ENCODE measurements around the gene TCN2. TPM values are rescaled to one million over a fixed set of nuclear protein-coding genes. Genes with fewer than 3 reads are reported as not detected.
A peak's percentile ranks its signal among the peaks of the same experiment; 100 is the strongest.
"Not testable (repeated sequence)": the region's sequence is repeated elsewhere in the genome, so short reads cannot be mapped to it uniquely, and the experiment has no call there.

Gene TCN2
- total RNA-seq, 2 experiments from 2014 or later = 0.19 to 0.22 TPM

- Mint-ChIP-seq H3K36me3 (ENCODE audit: low read depth) (peaks cover 64% of the 10 kb centered on the region), H3K27me3 (ENCODE audit: low read depth) (no peaks in the 10 kb centered on the region), H3K27ac (no peak overlapping the region), H3K4me1 (ENCODE audit: low read depth) (no peaks in the 10 kb centered on the region), H3K4me3 (no peak overlapping the region), H3K9me3 (no peaks in the 10 kb centered on the region)
- intact Hi-C loops (cut with micrococcal nuclease) = no loop called here
- DNase-seq = no peak
- CTCF ChIA-PET = no interaction called here
Measured at GRCh38 chr22:30582788-30583545, 24.0 kb upstream of the TCN2 start.

GRCh38 chr22:30584441-30584840 lies 22.5 kb upstream of the TCN2 start:
- Mint-ChIP-seq H3K27me3 (ENCODE audit: low read depth) (no peaks in the 10 kb centered on the region), H3K27ac (no peak overlapping the region), H3K36me3 (ENCODE audit: low read depth) (peaks cover 65% of the 10 kb centered on the region), H3K4me1 (ENCODE audit: low read depth) (no peaks in the 10 kb centered on the region), H3K9me3 (no peaks in the 10 kb centered on the region), H3K4me3 (no peak overlapping the region)
- intact Hi-C loops (cut with micrococcal nuclease) = no loop called here
- CTCF ChIA-PET = no interaction called here
- no peak for DNase-seq

- Mint-ChIP-seq H3K27me3 (ENCODE audit: low read depth) (no peaks in the 10 kb centered on the region), H3K9me3 (no peaks in the 10 kb centered on the region), H3K4me3 (no peak overlapping the region), H3K4me1 (ENCODE audit: low read depth) (peaks cover 11% of the 10 kb centered on the region), H3K27ac (no peak overlapping the region), H3K36me3 (ENCODE audit: low read depth) (peaks cover 52% of the 10 kb centered on the region)
- intact Hi-C loops (cut with micrococcal nuclease) = no loop called here
- no peak for DNase-seq
- CTCF ChIA-PET = no interaction called here
Measured at GRCh38 chr22:30586414-30586813, 20.6 kb upstream of the TCN2 start.

- Mint-ChIP-seq H3K27ac (no peak overlapping the region), H3K36me3 (ENCODE audit: low read depth) (peaks cover 27% of the 10 kb centered on the region), H3K4me1 (ENCODE audit: low read depth) (peaks cover 11% of the 10 kb centered on the region), H3K9me3 (no peaks in the 10 kb centered on the region), H3K4me3 (no peak overlapping the region), H3K27me3 (ENCODE audit: low read depth) (no peaks in the 10 kb centered on the region)
- intact Hi-C loops (cut with micrococcal nuclease) = loop anchor here (1.0 to 5.0 kb wide), 4 partner anchors 154 to 378 kb away; partner anchors contain the start of genes CCDC157, OSM, SF3A1 and TUG1
- DNase-seq = no peak
- CTCF ChIA-PET = interaction anchor here (0.6 to 2.2 kb wide), 7 partner anchors 11 to 443 kb away, joined by 3 to 9 read pairs (median 3); no protein-coding TSS in a partner anchor
Measured at GRCh38 chr22:30591191-30591587, 15.8 kb upstream of the TCN2 start.

- intact Hi-C loops (cut with micrococcal nuclease) = loop anchor here (1.0 to 5.0 kb wide), 7 partner anchors 15 to 378 kb away; partner anchors contain the start of genes CCDC157, OSM, SF3A1 and SLC35E4
- DNase-seq = peak; percentile 96
Measured at GRCh38 chr22:30591588-30592359, 15.2 kb upstream of the TCN2 start, which contains the start of gene PES1. Gene PES1 (minus strand): TSS chr22:30591910. CDS start chr22:30591833, 77 bp downstream.

GRCh38 chr22:30592360-30592713 lies 14.6 kb upstream of the TCN2 start:
- intact Hi-C loops (cut with micrococcal nuclease) = loop anchor here (1.0 to 5.0 kb wide), 6 partner anchors 14 to 325 kb away; partner anchors contain the start of genes CCDC157, OSM, SF3A1 and SLC35E4
- CTCF ChIA-PET = interaction anchor here (0.5 to 1.3 kb wide), 5 partner anchors 12 to 384 kb away, joined by 3 to 4 read pairs (median 3); no protein-coding TSS in a partner anchor
- Mint-ChIP-seq H3K36me3 (ENCODE audit: low read depth) (peaks cover 19% of the 10 kb centered on the region), H3K4me1 (ENCODE audit: low read depth) (peaks cover 11% of the 10 kb centered on the region)
- not testable (repeated sequence) for H3K4me3 Mint-ChIP-seq; H3K9me3 Mint-ChIP-seq; H3K27me3 Mint-ChIP-seq (ENCODE audit: low read depth); DNase-seq; H3K27ac Mint-ChIP-seq

More at GRCh38 chr22:30591588-30592359, 15.2 kb upstream of the TCN2 start, which contains the start of gene PES1:
- CTCF ChIA-PET = interaction anchor here (0.5 to 2.2 kb wide), 9 partner anchors 10 to 443 kb away, joined by 3 to 9 read pairs (median 3); no protein-coding TSS in a partner anchor
- Mint-ChIP-seq H3K36me3 (ENCODE audit: low read depth) (peaks cover 23% of the 10 kb centered on the region), H3K4me3 (no peak within 1 kb of the TSS), H3K27me3 (ENCODE audit: low read depth) (no peaks in the 10 kb centered on the region), H3K9me3 (no peaks in the 10 kb centered on the region), H3K4me1 (ENCODE audit: low read depth) (peaks cover 11% of the 10 kb centered on the region), H3K27ac (no peak within 1 kb of the TSS)

- Mint-ChIP-seq H3K4me1 (ENCODE audit: low read depth) (no peaks in the 10 kb centered on the region), H3K4me3 (no peak overlapping the region), H3K9me3 (no peaks in the 10 kb centered on the region), H3K27me3 (ENCODE audit: low read depth) (no peaks in the 10 kb centered on the region), H3K36me3 (ENCODE audit: low read depth) (no peaks in the 10 kb centered on the region), H3K27ac (no peak overlapping the region)
- DNase-seq = no peak
- CTCF ChIA-PET = interaction anchor here (0.7 to 1.0 kb wide), 2 partner anchors 8 to 139 kb away, joined by 3 read pairs; no protein-coding TSS in a partner anchor
- intact Hi-C loops (cut with micrococcal nuclease) = no loop called here
Measured at GRCh38 chr22:30596199-30596598, 10.8 kb upstream of the TCN2 start.

- Mint-ChIP-seq H3K4me3 (no peak overlapping the region), H3K4me1 (ENCODE audit: low read depth) (peaks cover under 1% of the 10 kb centered on the region), H3K9me3 (peaks cover under 1% of the 10 kb centered on the region), H3K36me3 (ENCODE audit: low read depth) (no peaks in the 10 kb centered on the region), H3K27ac (no peak overlapping the region), H3K27me3 (ENCODE audit: low read depth) (no peaks in the 10 kb centered on the region)
- intact Hi-C loops (cut with micrococcal nuclease) = no loop called here
- CTCF ChIA-PET = no interaction called here
- no peak for DNase-seq
Measured at GRCh38 chr22:30596886-30597285, 10.1 kb upstream of the TCN2 start.

GRCh38 chr22:30598986-30599385 lies 8.0 kb upstream of the TCN2 start:
- H3K36me3 Mint-ChIP-seq (ENCODE audit: low read depth) = no peaks in the 10 kb centered on the region
- peaks cover 2% of the 10 kb centered on the region for H3K4me1 Mint-ChIP-seq (ENCODE audit: low read depth)
- H3K27me3 Mint-ChIP-seq (ENCODE audit: low read depth) = no peaks in the 10 kb centered on the region
- H3K9me3 Mint-ChIP-seq = peaks cover 1% of the 10 kb centered on the region
- no peak for DNase-seq
- intact Hi-C loops (cut with micrococcal nuclease) = no loop called here
- no peak overlapping the region for H3K4me3 Mint-ChIP-seq
- H3K27ac Mint-ChIP-seq = no peak overlapping the region
- CTCF ChIA-PET = interaction anchor here (0.7 kb wide), 1 partner anchor 196 kb away, joined by 3 read pairs; no protein-coding TSS in a partner anchor

- Mint-ChIP-seq H3K27me3 (ENCODE audit: low read depth) (no peaks in the 10 kb centered on the region), H3K4me1 (ENCODE audit: low read depth) (peaks cover 6% of the 10 kb centered on the region), H3K27ac (no peak overlapping the region), H3K4me3 (no peak overlapping the region), H3K9me3 (peaks cover 1% of the 10 kb centered on the region), H3K36me3 (ENCODE audit: low read depth) (no peaks in the 10 kb centered on the region)
- DNase-seq = no peak
- CTCF ChIA-PET = interaction anchor here (0.6 to 1.7 kb wide), 7 partner anchors 12 to 760 kb away, joined by 3 to 6 read pairs (median 4); no protein-coding TSS in a partner anchor
- intact Hi-C loops (cut with micrococcal nuclease) = loop anchor here (10.0 kb wide), 1 partner anchor 286 kb away; no protein-coding TSS in a partner anchor
Measured at GRCh38 chr22:30600921-30601320, 6.1 kb upstream of the TCN2 start.

- Mint-ChIP-seq H3K4me1 (ENCODE audit: low read depth) (peaks cover 9% of the 10 kb centered on the region), H3K4me3 (no peak overlapping the region), H3K27me3 (ENCODE audit: low read depth) (no peaks in the 10 kb centered on the region), H3K36me3 (ENCODE audit: low read depth) (no peaks in the 10 kb centered on the region), H3K9me3 (peaks cover 1% of the 10 kb centered on the region), H3K27ac (no peak overlapping the region)
- DNase-seq = no peak
- intact Hi-C loops (cut with micrococcal nuclease) = loop anchor here (10.0 kb wide), 1 partner anchor 287 kb away; no protein-coding TSS in a partner anchor
- CTCF ChIA-PET = interaction anchor here (0.6 to 1.7 kb wide), 8 partner anchors 10 to 760 kb away, joined by 3 to 6 read pairs (median 4); partner anchors contain the start of gene PES1
Measured at GRCh38 chr22:30601464-30601863, 5.5 kb upstream of the TCN2 start.

- no peak overlapping the region for H3K4me3 Mint-ChIP-seq
- H3K27ac Mint-ChIP-seq = no peak overlapping the region
- CTCF ChIA-PET = interaction anchor here (0.7 to 1.7 kb wide), 4 partner anchors 11 to 210 kb away, joined by 3 to 4 read pairs (median 3); partner anchors contain the start of gene PES1
- peak; percentile 26 for DNase-seq
- peaks cover 13% of the 10 kb centered on the region for H3K4me1 Mint-ChIP-seq (ENCODE audit: low read depth)
- intact Hi-C loops (cut with micrococcal nuclease) = loop anchor here (2.0 to 10.0 kb wide), 2 partner anchors 211 to 287 kb away; no protein-coding TSS in a partner anchor
- no peaks in the 10 kb centered on the region for H3K36me3 Mint-ChIP-seq (ENCODE audit: low read depth)
- H3K27me3 Mint-ChIP-seq (ENCODE audit: low read depth) = no peaks in the 10 kb centered on the region
- H3K9me3 Mint-ChIP-seq = peaks cover 1% of the 10 kb centered on the region
Measured at GRCh38 chr22:30602049-30602448, 4.9 kb upstream of the TCN2 start.

All from activated naive CD4-positive, alpha-beta T cell treated with anti-CD3 and anti-CD28 coated beads for 36 hours (primary cell).